HG03439 (cell line): ENCODE results near the gene CNN2.

Source experiments
- ATAC-seq: cut with Tn5 transposase; IDR thresholded peaks from one replicate; pipeline ENCODE4 v1.9.1; 2021; ENCODE audit warnings: mild to moderate bottlenecking, moderate library complexity; ENCODE audit not compliant: unreplicated experiment

Gene CNN2

GRCh38 chr19:1047696-1048147 lies 21.3 kb downstream of the CNN2 start:
- ATAC-seq: no peak

DNA sequence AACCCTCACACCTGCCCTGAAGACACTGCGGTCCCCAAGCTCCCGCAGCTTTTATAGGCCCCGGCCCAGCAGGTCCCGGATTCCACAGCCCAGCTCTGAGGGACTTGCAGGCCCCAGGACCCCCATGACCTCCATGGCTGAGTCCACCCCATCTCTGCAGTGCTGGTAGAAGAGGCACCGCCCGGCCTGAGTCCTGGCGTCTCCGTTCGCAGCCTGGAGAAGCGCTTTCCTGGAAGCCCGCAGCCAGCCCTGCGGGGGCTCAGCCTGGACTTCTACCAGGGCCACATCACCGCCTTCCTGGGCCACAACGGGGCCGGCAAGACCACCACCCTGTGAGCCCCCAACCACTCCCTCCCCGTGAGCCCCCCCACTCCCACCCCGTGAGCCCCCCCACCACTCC lies 22.7 kb downstream of the CNN2 start:
- no peak for ATAC-seq

- no peak for ATAC-seq
These were observed 23.4 kb downstream of the CNN2 start for GRCh38 chr19:1049800-1050199.

GRCh38 chr19:1050989-1051788 lies 24.8 kb downstream of the CNN2 start:
- ATAC-seq: no peak

- no peak for ATAC-seq
These were observed 25.4 kb downstream of the CNN2 start for GRCh38 chr19:1051791-1052190.

GRCh38 chr19:1052349-1052975 lies 26.1 kb downstream of the CNN2 start:
- no peak for ATAC-seq

- ATAC-seq: no peak
These were observed 27.0 kb downstream of the CNN2 start for GRCh38 chr19:1053176-1054101.

GRCh38 chr19:1054102-1055027 lies 28.0 kb downstream of the CNN2 start:
- no peak for ATAC-seq

DNA sequence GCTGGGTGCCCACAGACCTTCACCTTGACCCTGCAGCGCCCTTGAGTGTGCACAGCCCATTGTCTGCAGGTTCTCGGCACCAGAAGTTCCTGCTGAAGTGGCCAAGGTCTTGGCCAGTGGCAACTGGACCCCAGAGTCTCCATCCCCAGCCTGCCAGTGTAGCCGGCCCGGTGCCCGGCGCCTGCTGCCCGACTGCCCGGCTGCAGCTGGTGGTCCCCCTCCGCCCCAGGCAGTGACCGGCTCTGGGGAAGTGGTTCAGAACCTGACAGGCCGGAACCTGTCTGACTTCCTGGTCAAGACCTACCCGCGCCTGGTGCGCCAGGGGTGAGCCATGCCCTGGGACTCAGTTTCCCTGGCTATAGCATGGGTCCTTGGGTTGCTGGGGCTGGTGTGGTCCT lies 28.6 kb downstream of the CNN2 start:
- no peak for ATAC-seq

GRCh38 chr19:1055886-1056620 lies 29.6 kb downstream of the CNN2 start:
- no peak for ATAC-seq

DNA sequence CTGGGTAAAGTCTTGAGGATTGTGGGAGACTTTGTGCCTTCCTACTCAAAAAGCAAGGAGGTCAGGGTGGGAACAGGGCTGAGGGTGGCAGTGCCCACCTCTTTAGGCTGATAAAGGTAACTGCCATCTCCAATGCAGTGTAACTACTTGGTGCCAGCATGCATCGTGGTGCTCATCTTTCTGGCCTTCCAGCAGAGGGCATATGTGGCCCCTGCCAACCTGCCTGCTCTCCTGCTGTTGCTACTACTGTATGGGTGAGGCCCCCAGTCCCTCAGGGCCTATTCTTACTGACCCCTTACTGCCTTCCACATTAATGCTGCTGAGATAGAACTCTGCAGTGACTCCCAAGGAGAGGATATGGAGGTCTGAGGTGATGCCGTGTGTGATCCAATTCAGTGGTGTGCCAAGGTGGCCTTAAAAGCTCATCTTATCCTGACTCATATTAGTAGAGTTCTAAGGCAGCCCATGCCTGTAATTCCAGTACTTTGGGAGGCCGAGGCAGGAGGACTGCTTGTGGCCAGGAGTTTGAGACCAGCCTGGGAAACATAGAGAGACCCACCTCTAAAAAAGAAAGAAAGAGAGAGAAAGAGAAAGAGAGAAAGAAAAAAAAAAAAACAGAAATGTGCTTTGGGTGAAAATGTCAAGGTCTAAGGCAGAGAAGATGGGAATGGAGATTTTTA lies 30.9 kb downstream of the CNN2 start:
- ATAC-seq: no peak

DNA sequence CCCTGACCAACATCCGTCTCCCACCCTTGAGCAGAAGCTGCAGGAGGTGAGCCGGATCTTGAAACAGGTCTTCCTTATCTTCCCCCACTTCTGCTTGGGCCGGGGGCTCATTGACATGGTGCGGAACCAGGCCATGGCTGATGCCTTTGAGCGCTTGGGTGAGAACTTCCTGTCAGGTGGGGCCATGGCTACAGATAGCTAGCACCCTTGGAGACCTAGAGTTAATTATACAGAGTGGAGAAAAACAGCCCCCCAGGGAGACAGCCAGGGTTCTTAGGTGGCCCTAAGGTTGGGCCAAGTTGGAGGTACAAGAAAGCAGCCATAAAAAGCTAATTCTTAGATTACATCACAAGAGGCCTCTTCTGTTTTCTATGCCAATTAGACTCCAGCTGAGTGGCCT lies 31.7 kb downstream of the CNN2 start:
- ATAC-seq: no peak

GRCh38 chr19:1060689-1061088 lies 34.3 kb downstream of the CNN2 start:
- no peak for ATAC-seq

DNA sequence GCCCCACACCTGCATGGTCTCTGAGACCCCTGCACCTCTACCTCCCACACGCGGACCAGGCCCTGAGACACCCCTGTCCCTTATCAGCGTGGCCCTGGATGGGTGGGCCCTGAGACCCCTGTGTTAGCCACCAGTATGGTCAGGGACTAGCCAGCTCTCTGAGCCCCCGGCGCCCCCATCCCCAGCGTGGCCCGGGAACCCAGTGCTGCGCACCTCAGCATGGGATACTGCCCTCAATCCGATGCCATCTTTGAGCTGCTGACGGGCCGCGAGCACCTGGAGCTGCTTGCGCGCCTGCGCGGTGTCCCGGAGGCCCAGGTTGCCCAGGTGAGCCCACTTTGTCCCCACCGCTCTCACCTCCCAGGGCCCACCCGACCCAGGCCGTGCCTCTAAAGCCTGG lies 35.6 kb downstream of the CNN2 start:
- ATAC-seq: no peak

- ATAC-seq: no peak
These were observed 36.1 kb downstream of the CNN2 start for GRCh38 chr19:1062387-1063029.

DNA sequence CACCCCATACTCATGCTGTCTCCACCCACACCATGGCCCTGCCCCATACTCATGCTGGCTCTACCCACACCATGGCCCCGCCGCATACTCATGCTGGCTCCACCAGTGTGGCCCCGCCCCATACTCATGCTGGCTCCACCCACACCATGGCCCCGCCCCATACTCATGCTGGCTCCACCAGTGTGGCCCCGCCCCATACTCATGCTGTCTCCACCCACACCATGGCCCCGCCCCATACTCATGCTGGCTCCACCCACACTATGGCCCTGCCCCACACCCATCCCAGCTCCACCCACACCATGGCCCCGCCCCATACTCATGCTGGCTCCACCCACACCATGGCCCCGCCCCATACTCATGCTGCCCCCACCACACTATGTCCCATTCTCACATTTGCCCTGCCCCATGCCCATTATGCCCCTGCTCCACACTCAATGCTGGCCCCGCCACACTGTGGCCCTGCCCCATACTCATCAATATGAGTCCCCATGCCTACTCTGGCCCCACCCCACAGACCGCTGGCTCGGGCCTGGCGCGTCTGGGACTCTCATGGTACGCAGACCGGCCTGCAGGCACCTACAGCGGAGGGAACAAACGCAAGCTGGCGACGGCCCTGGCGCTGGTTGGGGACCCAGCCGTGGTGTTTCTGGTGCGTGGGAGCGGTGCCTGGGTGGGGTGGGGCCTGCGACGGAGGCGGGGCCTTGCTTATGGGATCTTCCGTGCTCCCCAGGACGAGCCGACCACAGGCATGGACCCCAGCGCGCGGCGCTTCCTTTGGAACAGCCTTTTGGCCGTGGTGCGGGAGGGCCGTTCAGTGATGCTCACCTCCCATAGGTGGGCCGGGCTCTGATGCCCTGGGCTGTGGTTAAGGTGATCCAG lies 36.9 kb downstream of the CNN2 start:
- ATAC-seq: no peak

DNA sequence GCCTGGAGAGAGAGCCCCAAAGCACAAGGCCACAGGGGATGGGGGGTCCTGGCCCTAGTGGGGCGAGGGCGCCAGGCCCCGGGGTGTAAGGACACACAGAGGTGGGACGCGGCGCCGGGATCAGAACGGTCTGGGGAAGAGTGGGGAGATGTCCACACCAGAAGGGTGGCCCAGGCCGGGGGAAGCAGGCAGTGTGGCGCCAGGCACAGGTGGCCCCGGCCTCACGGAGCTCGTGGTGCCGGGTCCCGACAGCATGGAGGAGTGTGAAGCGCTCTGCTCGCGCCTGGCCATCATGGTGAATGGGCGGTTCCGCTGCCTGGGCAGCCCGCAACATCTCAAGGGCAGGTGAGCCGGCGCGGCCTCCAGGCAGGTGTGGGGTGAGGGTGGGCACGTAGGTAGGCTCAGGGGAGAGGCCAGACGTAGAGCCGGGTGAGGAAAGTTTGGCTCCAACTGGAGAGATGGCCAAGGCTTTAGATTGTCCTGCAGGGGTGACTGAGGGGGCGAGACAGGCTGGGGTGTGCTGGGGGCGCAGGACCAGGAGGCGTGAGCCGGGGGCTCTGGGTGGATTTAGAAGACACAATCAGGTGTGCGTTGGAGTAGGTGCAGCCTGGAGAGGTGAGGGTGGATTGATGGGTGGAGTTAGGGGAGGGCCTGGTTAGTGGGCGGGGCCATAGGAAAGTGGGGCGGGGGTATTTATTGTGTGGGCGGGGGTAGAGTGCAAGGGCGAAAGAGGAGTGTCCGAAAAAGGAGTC lies 37.7 kb downstream of the CNN2 start:
- no peak for ATAC-seq
